NOMO-1 treated with DMSO at 0.1 percent for 48 hours (cell line): Measurements from ENCODE around the gene MTMR10.

ENCODE experiments used
- DNase-seq: peaks from one replicate; lab custom pipeline; 2025; ENCODE audit not compliant: unreplicated experiment; lab: John Stamatoyannopoulos, UW

Gene MTMR10, protein sequence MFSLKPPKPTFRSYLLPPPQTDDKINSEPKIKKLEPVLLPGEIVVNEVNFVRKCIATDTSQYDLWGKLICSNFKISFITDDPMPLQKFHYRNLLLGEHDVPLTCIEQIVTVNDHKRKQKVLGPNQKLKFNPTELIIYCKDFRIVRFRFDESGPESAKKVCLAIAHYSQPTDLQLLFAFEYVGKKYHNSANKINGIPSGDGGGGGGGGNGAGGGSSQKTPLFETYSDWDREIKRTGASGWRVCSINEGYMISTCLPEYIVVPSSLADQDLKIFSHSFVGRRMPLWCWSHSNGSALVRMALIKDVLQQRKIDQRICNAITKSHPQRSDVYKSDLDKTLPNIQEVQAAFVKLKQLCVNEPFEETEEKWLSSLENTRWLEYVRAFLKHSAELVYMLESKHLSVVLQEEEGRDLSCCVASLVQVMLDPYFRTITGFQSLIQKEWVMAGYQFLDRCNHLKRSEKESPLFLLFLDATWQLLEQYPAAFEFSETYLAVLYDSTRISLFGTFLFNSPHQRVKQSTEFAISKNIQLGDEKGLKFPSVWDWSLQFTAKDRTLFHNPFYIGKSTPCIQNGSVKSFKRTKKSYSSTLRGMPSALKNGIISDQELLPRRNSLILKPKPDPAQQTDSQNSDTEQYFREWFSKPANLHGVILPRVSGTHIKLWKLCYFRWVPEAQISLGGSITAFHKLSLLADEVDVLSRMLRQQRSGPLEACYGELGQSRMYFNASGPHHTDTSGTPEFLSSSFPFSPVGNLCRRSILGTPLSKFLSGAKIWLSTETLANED

DNA sequence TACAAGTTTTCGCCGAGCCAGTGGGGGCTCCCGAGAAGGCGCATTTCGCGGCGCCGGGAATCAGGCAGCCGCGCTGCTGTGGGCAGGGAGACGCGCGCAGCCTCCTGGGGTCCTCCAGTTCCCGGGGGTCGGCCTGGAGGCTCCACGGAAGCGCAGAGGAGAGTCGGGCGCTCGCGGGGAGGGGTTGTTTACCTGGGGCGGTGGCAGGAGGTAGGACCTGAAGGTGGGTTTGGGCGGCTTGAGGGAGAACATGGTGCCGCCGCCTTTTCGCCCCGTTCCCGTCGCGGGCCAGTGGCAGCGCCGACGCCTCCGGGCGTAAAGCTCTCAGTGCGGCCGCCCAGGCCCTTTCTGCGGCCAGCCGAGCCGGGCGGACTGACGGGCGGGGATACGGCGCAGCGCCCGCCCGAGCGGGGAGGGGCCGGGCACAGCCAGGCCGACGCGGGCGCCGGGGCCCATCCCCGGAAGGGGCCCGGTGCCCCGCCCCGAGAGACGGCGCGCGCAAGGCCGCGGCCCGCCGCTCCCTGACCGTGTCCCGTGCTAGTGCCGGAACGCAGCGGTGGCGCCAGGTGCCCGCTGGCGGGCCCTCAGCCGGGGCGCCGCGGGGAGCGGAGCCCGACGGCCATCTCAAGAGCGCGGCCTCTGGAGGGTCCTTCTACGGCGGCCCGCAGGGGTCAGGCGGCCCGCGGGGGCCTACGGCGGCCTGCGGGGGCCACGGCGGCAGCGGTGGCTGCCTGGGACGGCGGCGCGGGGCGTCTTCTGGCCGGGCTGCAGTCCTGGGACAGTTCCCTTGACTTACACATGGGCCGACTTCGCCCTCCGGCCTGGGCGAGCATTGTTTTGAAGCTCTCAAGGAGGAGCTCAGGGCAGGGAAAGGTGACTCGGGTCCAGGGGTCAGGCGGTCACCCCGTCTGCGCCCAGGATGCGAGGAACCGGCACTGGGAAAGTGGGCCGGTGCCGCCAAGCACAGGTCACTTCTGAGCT is at the start of gene MTMR10:
Gene MTMR10 (minus strand): TSS at position 374 of the 981 bp plus-strand sequence. CDS start 122 bp downstream, at position 252.
- DNase-seq: peak; percentile 79

DNA sequence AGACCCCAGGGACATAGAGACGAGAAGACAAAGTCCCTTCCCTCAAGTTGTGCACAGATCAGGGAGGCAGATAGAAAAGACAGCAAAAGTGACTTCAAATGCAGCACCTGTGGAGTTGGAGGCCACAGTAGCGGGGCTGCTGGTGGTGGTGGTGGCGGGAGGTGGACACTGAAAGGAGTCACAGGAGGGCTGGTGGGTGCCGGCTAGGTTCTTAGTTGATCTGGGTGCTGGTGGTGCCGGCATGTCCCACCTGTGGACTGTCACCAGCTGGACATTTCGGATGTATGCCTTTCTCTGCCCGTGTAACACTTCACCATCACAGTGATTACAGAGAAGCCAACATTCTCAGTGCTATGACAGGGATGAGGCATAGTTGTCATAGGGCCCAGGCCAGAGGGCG is 49.2 kb upstream of the MTMR10 start:
- no peak for DNase-seq

DNA sequence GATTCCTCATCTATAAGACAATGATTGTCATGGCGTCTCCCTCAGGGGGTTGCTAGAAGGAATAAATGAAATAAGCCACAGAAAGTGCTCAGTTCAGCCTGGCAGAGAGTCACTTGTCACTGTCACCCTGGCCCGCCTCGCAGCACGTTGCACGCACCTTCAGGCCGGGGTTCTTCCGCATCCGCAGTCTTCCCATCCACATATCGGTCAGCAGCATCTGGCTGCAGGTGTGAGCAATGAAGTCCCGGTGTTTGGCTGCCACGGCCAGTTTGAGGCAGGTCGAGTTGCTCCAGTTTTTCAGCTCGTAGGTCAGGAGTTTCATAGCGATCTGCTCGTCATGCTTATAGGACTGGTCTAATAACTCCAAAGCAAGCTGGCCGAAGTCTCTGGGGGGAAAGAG is 48.5 kb upstream of the MTMR10 start:
- no peak for DNase-seq

DNA sequence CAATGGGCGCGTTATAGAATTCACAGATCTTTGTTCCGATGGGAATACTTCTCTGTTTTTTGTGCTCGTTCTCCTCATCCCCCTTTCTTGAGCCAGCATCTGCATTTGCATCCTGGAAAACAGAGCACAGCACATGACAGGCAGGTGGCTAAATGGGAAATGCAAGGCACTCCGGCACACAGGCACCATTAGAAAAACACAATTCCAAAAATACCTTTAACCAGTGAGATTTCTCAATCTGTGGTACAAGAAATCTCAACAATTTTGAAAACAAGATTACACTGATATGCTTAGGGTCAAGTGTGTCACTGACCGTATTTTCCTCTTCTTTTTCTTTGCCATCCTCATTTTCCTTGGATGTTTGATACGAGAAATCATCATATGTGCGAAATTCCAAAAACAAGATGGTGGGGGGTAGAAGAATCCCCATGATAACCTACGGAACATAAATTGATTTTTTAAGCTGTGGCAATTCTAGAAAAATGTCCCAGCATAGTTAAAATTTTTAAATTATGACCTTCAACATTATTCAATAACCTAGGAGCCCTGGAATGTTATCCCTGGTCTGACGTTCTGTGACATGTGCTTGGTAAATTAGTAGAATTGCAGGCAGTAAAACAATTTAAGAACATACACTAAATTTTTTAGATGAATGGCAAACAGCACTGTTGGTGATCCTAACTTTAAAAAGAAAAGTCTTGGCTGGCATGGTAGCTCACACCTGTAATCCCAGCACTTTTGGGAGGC is 46.5 kb upstream of the MTMR10 start:
- DNase-seq: no peak

DNA sequence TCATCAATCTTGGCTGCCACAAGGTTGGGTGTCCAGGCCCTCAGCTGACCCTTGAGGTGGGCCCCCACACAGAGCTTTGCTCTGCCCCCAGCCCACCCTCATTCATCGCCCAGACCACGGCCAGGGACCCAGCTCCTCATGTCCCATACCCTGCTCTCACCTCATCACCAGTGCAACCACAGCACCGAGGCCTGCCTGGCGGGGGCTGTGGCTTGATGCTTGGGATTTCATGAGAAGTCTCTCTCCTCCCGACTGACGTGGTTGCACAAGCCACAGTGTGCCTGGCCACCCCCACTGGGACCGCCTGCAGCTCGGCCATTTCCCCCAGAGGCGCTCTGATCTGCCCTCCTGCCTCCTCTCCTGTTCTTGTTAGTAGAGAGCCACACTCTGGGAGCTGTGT is 45.4 kb upstream of the MTMR10 start:
- DNase-seq: no peak

DNA sequence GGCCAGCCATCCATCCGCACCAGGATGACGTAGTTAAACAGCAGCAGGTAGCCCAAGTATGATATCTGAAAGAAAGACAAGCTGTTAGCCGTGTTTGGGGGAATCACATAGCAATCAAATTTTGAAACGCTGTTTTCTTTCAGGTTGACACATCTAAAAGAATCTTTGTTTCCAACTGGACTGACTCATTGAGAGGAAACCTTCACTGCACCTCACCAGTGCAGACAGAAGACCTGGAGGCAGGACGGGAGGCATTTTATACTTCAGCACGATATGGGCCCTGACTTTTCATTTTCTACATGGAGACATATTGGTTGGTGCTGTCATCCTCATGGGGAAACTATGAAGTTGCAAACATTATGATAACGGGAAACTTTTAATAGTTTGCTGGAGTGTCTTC is 44.2 kb upstream of the MTMR10 start:
- no peak for DNase-seq

DNA sequence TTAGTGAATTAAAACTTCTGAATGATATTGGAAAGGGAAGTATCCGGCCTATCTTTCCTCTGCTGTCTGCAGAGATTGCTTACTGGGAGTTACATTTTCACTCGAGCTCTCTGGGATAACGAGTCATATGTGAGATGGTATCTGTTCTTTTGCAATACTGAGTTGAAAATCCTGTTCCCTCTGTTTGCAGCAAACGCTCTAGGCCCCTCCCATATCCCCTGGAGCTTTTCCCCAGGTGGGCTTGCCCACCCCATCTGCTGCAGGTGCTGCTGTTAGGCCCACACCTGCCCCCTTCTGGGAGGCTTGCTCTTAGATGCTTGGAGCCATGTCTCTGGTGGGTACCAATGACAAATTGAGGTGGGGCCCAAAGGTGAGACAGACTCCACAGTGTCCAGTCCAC is 42.7 kb upstream of the MTMR10 start:
- no peak for DNase-seq

DNA sequence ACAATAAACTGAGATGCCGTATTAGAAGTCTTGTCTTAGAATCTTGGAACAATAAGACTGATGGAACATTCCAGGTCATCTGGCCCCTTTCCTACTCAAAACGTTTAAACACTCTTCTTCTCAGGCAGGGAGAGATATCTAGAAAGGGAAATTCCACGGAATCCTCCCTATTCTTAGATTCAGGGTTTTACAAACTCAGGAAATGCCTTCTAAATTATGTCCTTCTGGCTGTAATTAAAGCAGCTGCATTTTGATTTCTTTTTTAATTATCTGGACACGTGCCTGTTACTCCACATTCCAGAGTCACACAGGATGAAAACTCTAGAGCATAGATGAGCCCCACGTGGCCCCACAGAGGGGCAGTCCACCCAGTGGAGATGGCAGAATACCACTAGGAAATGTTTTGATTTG is 41.5 kb upstream of the MTMR10 start:
- no peak for DNase-seq

DNA sequence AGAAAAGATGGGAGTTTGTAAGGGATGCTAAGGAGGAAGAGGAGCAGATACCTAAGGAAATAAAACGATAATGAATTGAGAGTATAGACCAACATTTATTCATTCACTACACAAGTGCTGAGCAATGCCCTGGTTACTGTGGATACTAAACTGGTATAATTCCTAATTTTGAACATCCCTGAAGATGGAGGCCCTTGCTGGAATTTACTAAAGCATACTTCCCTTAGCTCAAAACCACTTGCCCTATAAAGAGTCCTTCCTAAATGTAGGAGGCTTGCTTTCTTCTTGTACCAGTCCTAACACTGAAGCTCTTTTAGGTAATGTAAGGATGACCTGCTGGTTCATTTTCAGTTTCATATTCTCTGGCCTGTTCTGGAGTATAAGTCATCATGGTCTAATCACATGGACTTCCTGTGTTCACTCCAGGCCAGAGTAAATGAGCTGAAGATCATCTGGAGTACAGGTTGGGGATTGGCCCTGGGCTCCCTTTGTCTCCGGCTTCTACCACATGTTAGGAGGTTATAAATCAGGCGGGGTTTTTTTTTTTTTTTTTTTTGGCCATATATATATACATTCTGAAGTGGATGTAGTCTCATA is 40.1 kb upstream of the MTMR10 start:
- peak; percentile 59 for DNase-seq

DNA sequence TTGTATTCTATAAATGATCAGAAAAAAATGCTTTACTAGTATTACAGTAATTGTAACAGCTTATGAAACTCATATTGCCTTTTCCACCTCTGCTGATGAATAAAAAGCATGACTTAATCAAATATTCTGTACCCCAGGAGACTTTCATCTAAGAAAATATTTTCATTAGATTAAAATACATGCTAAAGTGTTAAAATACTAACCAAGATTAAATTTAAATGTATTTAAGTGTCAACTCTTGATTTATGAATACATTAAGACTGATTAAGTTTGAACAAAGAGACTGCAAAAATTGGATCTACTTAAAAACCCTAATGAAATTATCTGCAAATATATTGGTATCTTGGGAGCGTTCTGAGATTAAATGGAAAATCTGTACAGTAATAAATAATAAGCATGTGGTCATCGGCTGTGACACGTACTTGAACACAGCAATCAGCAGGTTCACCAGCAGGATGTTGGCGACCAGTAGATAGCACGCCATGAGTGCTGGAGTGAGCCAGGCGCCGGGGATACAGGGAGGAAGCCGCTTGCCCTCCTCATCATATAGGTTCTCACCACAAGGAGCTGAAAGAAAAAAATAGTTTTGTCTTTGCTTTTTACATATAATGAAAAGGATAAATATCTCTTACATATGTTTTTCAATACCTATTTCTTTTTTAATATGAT is 36.6 kb upstream of the MTMR10 start:
- DNase-seq: no peak

DNA sequence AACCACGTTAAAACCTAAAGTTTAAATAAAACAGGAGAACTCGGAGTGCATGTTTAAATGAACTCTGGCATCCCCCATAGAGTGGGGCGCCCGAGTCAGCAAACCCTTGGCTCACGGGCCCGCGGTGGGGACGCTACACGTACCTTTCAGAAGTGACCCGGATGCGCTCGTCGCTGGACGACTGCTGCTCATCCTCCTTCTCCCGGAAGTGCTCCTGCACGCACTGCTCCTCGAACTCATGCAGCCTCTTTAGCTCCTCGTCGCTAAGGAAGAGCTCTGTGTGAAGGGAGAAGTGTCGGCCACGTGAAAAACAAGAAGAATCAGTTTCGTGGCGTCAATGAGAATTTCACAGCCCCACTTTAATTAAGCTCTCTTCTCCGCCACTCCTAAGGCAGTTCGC is 34.6 kb upstream of the MTMR10 start:
- no peak for DNase-seq

DNA sequence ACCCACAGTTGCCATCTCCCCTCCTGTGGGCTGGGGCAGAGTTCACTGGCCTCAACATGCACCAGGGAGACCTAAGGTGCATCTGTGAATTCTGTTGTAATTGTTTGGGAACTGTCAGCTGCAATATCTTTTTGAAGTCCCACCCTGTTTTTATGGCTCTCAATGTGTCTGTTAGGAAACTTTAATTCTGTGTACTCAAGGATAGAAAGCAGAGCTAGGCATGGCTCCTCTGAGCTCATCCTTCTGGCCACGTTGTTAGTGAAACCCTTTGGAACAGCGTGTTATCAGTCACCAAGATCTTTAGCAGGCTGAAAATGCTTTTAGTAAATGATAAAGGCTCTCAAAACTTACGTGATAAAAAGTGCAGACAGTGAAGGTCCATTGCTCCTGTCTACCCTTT is 33.6 kb upstream of the MTMR10 start:
- DNase-seq: no peak

DNA sequence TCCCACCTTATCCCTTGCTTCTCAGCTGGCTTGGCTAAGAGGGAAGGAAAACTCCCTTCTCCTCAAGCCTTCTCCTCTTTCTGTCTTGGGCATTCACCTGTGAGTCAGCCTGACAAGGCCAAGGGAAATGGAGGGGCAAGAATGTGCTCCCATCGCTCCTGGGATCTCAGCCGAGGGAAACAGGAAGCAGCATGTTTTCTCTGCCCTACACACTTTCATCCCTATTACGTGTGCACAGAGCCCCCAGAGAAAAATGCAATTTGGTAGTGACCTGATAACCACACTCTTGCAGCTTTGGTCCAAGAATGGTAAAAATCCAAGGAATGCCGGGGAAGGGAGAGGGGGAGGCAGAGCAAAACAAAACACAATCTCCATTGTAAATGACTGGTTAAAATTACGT is 32.9 kb upstream of the MTMR10 start:
- no peak for DNase-seq

DNA sequence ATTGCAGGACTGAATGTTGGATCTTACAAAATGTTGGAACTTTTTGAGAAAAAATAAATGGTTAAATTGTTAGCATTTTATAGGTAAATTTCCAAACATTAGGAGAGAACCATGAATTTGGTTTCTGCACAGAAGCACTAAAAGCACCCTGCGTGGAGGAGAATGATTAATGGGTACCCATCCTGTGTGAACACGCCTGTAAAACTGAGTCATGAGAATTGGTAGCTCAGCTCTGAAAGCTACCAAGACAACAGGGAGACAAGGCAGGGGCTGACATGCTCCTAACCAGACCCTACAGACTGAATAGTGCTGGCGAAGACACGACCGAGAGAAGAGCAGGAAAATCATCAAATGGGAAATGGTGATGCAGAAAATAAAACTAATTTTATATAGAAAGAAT is 32.4 kb upstream of the MTMR10 start:
- DNase-seq: no peak

DNA sequence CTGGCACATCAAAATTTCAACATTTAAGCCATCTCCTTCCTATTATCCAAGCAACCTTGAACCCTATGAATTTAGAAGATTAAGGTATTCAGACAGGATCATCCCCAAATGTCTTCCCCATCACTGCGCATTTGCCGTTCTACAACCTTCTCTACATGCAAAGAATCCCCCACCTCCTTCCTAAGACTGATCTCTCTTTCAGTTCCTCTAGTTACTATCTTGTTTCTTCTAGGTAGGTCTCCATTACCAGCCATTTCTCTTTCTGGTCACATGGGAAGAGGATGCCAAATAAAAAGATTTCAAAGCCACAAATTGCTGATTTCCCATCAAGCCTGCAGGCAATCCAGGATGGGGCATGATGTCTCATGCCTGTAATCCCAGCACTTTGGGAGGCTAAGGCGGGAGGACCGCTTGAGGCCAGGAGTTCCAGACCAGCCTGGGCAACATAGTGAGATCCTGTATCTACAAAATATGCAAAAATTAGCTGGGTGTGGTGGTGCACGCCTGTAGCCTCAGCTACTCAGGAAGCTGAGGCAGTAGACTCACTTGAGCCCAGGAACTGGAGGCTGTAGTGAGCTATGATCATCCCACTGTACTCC is 29.7 kb upstream of the MTMR10 start:
- DNase-seq: no peak

DNA sequence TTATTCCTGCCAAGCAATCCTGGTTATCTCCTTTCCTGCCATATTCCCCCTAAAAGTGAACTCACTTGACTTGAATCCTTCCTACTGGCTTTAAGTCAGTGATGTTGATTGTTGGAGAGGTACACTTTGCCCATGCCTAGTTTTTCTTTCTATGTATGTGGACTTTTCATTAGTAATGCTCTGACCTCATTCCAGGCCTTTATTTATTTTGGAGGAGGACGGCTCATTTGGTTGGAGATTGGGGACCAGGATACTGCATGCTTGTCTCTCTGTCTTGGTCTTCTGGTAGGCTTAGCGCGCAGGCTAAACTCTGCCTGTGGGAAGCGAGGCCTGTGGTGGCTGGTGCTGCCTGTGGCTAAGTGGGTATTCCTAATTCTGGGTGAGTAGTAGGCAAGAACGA is 29.1 kb upstream of the MTMR10 start:
- no peak for DNase-seq

DNA sequence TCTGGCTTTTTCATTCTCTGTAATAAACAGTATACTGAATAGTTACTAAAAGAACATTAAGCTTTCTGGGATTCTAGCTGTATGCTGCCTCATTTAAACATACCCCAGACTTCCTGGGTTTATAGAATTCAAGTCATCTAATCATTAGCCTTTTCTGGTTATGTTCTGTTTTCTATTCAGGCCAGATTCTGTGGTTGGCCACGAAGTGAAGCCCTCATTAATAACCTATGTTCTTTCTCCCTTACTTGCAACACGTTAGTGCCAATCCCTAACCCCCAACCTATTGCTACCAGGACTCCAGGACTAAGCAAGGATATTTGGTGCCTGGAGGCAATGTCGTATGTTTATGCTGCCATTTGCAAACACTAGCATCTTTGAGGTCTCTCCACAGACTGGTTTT is 28.6 kb upstream of the MTMR10 start:
- no peak for DNase-seq

DNA sequence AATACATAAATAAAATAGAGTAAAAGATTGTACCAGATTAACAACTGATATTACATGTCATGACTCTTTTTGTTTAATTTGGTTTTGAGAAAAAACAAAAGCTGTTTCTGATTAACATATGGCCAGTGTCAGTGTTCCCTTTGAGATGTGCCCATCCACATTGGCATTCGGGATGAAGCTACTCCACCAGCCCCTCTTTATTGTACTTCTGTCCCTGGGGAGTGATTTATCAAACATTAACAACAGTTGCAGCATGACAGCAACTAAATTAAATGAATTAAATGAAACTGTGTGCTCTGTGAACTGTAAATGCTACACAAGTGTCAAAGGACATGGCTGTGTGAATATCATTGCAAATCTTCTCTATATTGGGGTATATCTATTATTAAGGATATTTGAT is 25.9 kb upstream of the MTMR10 start:
- DNase-seq: no peak

DNA sequence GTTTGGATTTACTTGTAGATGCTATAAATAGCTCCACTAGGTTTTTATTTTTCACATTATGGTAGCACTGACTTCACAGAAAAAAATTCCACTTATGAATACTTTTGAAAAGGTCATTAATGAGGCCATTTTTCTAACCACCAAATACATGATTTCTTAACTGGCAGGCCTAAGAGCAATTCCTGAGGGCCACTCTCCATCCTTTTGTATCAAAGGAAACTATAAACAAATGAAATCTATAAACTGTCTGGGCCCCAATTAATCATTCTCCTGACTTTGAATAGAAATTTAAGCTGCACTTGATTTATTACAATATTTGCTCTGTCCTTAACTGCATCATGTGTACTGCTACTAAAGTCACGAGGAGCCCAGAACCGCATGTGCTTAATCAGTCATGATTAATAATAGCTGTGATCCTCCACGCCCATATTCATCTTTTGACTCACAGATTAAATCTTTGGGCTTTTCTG is 25.1 kb upstream of the MTMR10 start:
- DNase-seq: no peak
